Natural killer cell (primary cell): ENCODE data around the gene SMIM36. TPM values are rescaled to one million over a fixed set of nuclear protein-coding genes. Genes with fewer than 3 reads are reported as not detected.
"Not testable (repeated sequence)": the region's sequence is repeated elsewhere in the genome, so short reads cannot be mapped to it uniquely, and the experiment has no call there.

Source experiments
- ATAC-seq, 3 donors: fragments of 150-1000 bp in 2 of 3; fragments of 200-7000 bp in 1 of 3; cut with Tn5 transposase; 1 replicate in 1 of 3; 2 replicates in 2 of 3; pipeline ENCODE4 v1.10.0; 2021; ENCODE audit warnings: mild to moderate bottlenecking in 2 of 3, moderate library complexity in 2 of 3
- DNase-seq, 2 donors: peaks; one replicate each; pipeline versions ENCODE4 v3.0.0 to v3.0.0-alpha.2; 2013 to 2021; ENCODE audit warnings: mixed read lengths in 1 of 2
- H3K27ac ChIP-seq: one replicate; pipeline ENCODE4 v1.5.1; 2013; ENCODE audit warnings: mild to moderate bottlenecking, low read length
- H3K27me3 ChIP-seq: one replicate; pipeline ENCODE4 v1.6.1; 2013; ENCODE audit warnings: low read length; ENCODE audit not compliant: control insufficient read depth, insufficient read depth
- H3K36me3 ChIP-seq: one replicate; pipeline ENCODE4 v1.6.1; 2013; ENCODE audit warnings: low read length; ENCODE audit not compliant: control insufficient read depth, insufficient read depth
- H3K4me1 ChIP-seq: one replicate; pipeline ENCODE4 v1.6.1; 2013; ENCODE audit warnings: low read length; ENCODE audit not compliant: control insufficient read depth, insufficient read depth
- H3K4me3 ChIP-seq: one replicate; pipeline ENCODE4 v1.5.1; 2013; ENCODE audit warnings: low read length
- H3K9me3 ChIP-seq: one replicate; pipeline ENCODE4 v1.6.1; 2013; ENCODE audit warnings: low read length; ENCODE audit not compliant: control insufficient read depth, insufficient read depth
- H3K27ac Mint-ChIP-seq, 2 donors: one replicate each; pipeline ENCODE4 v1.8.0; 2022; ENCODE audit warnings: mild to moderate bottlenecking in 2 of 2, mixed read lengths in 2 of 2, moderate library complexity in 1 of 2
- H3K27me3 Mint-ChIP-seq, 2 donors: one replicate each; pipeline ENCODE4 v1.8.0; 2022; ENCODE audit warnings: low read depth in 2 of 2, mixed read lengths in 2 of 2
- H3K36me3 Mint-ChIP-seq: one replicate; pipeline ENCODE4 v1.8.0; 2022; ENCODE audit warnings: mixed read lengths
- H3K4me1 Mint-ChIP-seq, 2 donors: one replicate each; pipeline ENCODE4 v1.8.0; 2022; ENCODE audit warnings: mixed read lengths in 2 of 2
- H3K4me3 Mint-ChIP-seq: one replicate; pipeline ENCODE4 v1.8.0; 2022; ENCODE audit warnings: mild to moderate bottlenecking, moderate library complexity, mixed read lengths
- H3K9me3 Mint-ChIP-seq, 2 donors: one replicate each; pipeline ENCODE4 v1.8.0; 2022; ENCODE audit warnings: mixed read lengths in 2 of 2
- CTCF ChIP-seq: fragments of 200-600 bp; IDR thresholded peaks from one replicate; pipeline ENCODE4 v1.8.0; 2022; ENCODE audit warnings: antibody characterized with exemption
- WGBS: methylation state at CpG from one replicate; pipeline ENCODE4 v1.1.7; 2013; ENCODE audit warnings: missing lambda C conversion rate; ENCODE audit not compliant: insufficient coverage; 5-methylcytosine and 5-hydroxymethylcytosine counted together
- intact Hi-C: fragments of 100-400 bp; cut with micrococcal nuclease; formaldehyde crosslinking; loops from one replicate; pipeline ENCODE4 v1.14.2; 2022
- total RNA-seq, 4 donors: library from RNA; stranded (reverse); fragments of 120-200 nt in 1 of 4; gene quantifications; one replicate each; pipeline versions ENCODE4 v1.2.3 to v1.2.4, GENCODE V29; 2013 to 2022

Gene SMIM36
- total RNA-seq, 3 donors from 2014 or later (not counting 1 experiment from before 2014, with no cell fraction given): not detected

GRCh38 chr17:55405600-55405999 lies 105.7 kb downstream of the SMIM36 start:
- no peak overlapping the region for H3K4me3 ChIP-seq
- no peak for TF ChIP-seq CTCF
- intact Hi-C loops: no loop called here
- H3K36me3 Mint-ChIP-seq: peaks cover 18% of the 10 kb centered on the region
- no peaks in the 10 kb centered on the region for H3K27me3 Mint-ChIP-seq
- no peak overlapping the region for H3K27ac Mint-ChIP-seq
- H3K4me1 ChIP-seq: no peaks in the 10 kb centered on the region
- peaks cover 0 to 4% of the 10 kb centered on the region in 2 donors for H3K4me1 Mint-ChIP-seq
- 88% methylated on average over 1 of the region's 1 CpG for WGBS
- H3K27ac ChIP-seq: no peak overlapping the region
- DNase-seq: no peak
- no peaks in the 10 kb centered on the region for H3K9me3 ChIP-seq
- H3K4me3 Mint-ChIP-seq: no peak overlapping the region
- no peak for ATAC-seq
- H3K9me3 Mint-ChIP-seq: no peaks in the 10 kb centered on the region
- peaks cover 62% of the 10 kb centered on the region for H3K36me3 ChIP-seq
- H3K27me3 ChIP-seq: no peaks in the 10 kb centered on the region

GRCh38 chr17:55404197-55404596 lies 107.1 kb downstream of the SMIM36 start:
- H3K4me3 ChIP-seq, H3K4me1 ChIP-seq, ATAC-seq, H3K27ac Mint-ChIP-seq, H3K27ac ChIP-seq, intact Hi-C loops, H3K9me3 Mint-ChIP-seq, H3K9me3 ChIP-seq, DNase-seq, H3K4me1 Mint-ChIP-seq, H3K27me3 Mint-ChIP-seq, H3K4me3 Mint-ChIP-seq, H3K27me3 ChIP-seq: not testable (repeated sequence)
- peaks cover 24% of the 10 kb centered on the region for H3K36me3 Mint-ChIP-seq
- H3K36me3 ChIP-seq: peaks cover 60% of the 10 kb centered on the region
- WGBS: 81% methylated on average over 4 of the region's 5 CpGs

- no peak overlapping the region for H3K4me3 ChIP-seq
- H3K27me3 ChIP-seq: no peaks in the 10 kb centered on the region
- peaks cover 27% of the 10 kb centered on the region for H3K36me3 Mint-ChIP-seq
- peaks cover 0 to under 1% of the 10 kb centered on the region in 2 donors for H3K4me1 Mint-ChIP-seq
- no peaks in the 10 kb centered on the region for H3K9me3 ChIP-seq
- ATAC-seq (no peak), DNase-seq (no peak)
- H3K27ac ChIP-seq: no peak overlapping the region
- 100% methylated on average over 2 of the region's 4 CpGs for WGBS
- no peaks in the 10 kb centered on the region for H3K9me3 Mint-ChIP-seq
- intact Hi-C loops: no loop called here
- H3K4me1 ChIP-seq: no peaks in the 10 kb centered on the region
- H3K36me3 ChIP-seq: peaks cover 51% of the 10 kb centered on the region
- no peak overlapping the region for H3K27ac Mint-ChIP-seq
- no peak overlapping the region for H3K4me3 Mint-ChIP-seq
- H3K27me3 Mint-ChIP-seq: no peaks in the 10 kb centered on the region
- TF ChIP-seq CTCF: no peak
These were observed 108.9 kb downstream of the SMIM36 start for GRCh38 chr17:55402374-55402773.

Other genes with a start within 250 kb of the SMIM36 start
- gene HLF, start 246.5 kb downstream of the SMIM36 start, total RNA-seq: under 1 TPM; 0.14 to 0.59 (median 0.15) TPM
- 10 to 100 TPM; 18.7 to 33.5 (median 27.9) TPM for gene MMD, start 89.6 kb downstream of the SMIM36 start, total RNA-seq
- gene TMEM100, start 211.4 kb upstream of the SMIM36 start, total RNA-seq: not detected
- gene PCTP, start 239.6 kb upstream of the SMIM36 start, total RNA-seq: 1 to 10 TPM; 6.3 to 9.5 (median 9.2) TPM